ENCODE measurements around the gene PTPRC.

Gene PTPRC

GRCh38 chr1:198647055-198647454 is 8.2 kb downstream of the PTPRC start:
- DNase-seq (ENCODE audit: low spot score), result no peak

- DNase-seq (ENCODE audit: low spot score), result no peak
These were observed 9.8 kb downstream of the PTPRC start for GRCh38 chr1:198648592-198648991.

- DNase-seq (ENCODE audit: low spot score), result no peak
These were observed 10.6 kb downstream of the PTPRC start for GRCh38 chr1:198649232-198649967.

- no peak for DNase-seq (ENCODE audit: low spot score)
These were observed 11.1 kb downstream of the PTPRC start for GRCh38 chr1:198649968-198650338.

- no peak for DNase-seq (ENCODE audit: low spot score)
These were observed 11.7 kb downstream of the PTPRC start for GRCh38 chr1:198650506-198650905.

- no peak for DNase-seq (ENCODE audit: low spot score)
These were observed 13.0 kb downstream of the PTPRC start for GRCh38 chr1:198651650-198652400.

DNA sequence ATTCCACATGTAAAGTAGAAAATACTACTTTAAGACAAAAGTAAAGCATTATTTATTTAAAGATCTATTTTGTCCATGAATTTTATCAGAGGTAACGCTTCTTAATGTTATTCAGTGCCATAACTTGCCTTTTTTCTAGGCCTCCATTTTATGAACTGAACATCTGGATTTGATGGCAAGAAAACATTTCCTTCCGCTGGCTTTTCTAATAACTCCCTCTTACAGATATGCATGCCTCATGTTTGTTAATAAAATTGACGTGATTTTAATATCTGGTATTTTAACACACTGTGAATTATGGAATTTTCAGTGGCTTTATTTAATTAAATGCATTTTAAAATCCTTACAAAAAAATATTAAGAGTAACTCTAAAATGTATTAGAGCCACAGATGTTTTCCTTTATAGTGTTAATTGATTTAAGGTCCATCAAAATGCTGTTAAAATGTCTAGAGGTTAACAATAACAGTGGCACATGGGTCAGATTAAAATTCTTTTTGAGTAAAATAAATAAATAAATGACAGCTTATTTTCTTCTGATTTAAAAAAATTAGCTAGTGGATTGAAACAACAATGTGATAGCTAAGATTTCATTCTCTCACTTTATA is 15.1 kb downstream of the PTPRC start:
- DNase-seq (ENCODE audit: low spot score), result no peak

GRCh38 chr1:198655459-198656121 is 16.8 kb downstream of the PTPRC start:
- no peak for DNase-seq (ENCODE audit: low spot score)

- peak; percentile 81 for DNase-seq (ENCODE audit: low spot score)
These were observed 17.7 kb downstream of the PTPRC start for GRCh38 chr1:198656500-198656932.

GRCh38 chr1:198657550-198658064 is 18.8 kb downstream of the PTPRC start:
- peak; percentile 80 for DNase-seq (ENCODE audit: low spot score)

DNA sequence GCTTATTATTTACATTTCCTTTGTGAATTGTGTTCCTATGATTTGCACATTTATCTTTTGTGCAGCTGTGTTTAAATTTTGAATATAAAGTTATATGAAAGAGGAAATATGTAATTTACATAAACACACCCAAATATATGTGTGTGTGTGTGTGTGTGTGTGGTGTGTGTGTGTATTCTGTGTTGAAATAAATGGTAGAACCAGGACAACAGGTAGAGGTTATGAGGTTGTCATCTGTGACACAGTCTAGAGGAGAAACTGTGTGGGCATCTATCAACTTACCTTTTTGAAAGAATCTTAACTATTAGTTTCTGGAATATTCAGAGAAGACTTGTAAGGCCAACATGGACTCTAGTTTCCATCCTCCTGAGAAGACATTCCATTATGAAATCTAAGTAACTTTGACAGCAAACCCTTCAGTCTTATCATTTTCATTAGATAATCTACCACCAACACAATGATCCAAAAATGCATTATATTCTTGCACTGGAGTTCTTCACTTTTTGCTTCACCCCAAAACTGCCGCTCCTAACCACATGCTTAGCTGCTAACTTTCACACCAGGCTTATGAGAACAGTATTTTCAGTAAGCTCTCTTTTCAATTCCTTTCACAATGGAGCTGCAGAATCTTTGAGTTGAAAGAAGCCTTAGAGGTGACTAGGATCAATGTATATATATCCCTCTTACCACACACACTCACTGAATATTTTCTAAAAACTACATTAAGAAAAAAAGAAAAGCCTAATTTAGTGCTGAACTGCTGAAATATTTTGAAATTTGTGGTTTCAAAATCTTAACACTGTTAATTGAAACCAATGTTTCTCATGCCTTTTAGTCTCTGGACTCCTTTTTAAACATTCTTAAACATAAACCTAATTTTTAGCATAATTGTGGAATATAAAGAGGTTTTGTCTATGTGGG is 21.8 kb downstream of the PTPRC start:
- no peak for DNase-seq (ENCODE audit: low spot score)

GRCh38 chr1:198662821-198663220 is 24.0 kb downstream of the PTPRC start:
- no peak for DNase-seq (ENCODE audit: low spot score)

GRCh38 chr1:198664068-198664788 is 25.4 kb downstream of the PTPRC start:
- DNase-seq (ENCODE audit: low spot score), result no peak

- no peak for DNase-seq (ENCODE audit: low spot score)
These were observed 28.3 kb downstream of the PTPRC start for GRCh38 chr1:198667186-198667585.

- no peak for DNase-seq (ENCODE audit: low spot score)
These were observed 29.0 kb downstream of the PTPRC start for GRCh38 chr1:198667807-198668206.

- DNase-seq (ENCODE audit: low spot score), result peak; percentile 86
These were observed 30.3 kb downstream of the PTPRC start for GRCh38 chr1:198669023-198669698.

DNA sequence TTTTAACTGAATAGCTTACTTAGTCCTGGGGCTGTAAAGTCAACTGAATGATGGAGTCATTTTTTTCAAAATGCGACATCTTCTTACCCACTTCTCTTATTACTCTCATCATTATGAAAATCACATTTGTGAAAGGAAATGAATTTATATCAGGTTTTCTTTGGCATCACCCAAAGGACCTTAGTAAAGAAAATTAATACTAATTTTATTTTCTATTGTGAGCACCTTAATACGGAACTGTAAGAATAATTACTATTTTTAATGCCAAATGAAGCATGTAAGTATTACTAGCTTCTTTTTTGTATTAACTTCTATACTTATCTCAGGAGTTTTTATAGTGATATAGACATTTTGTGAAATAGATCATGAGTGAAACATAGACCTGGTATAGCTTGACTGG is 30.9 kb downstream of the PTPRC start:
- no peak for DNase-seq (ENCODE audit: low spot score)

DNA sequence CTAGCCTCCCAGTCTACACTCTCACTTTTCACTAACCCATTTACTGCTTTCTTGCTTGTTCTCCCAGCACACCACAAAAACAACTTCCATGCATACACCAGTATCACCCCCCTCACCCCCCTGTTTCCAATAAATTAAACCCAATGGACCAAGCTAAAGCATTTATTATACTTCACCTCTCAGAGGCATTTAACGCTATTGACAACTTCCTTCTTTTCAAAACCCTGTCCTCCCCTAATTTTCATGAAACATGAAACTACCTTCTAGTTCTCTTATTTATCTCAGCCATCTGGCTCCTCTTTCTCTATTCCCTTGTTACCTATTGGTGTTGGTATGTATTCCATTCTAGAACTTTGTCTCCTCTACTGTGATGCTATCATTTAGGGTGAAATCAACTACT is 32.3 kb downstream of the PTPRC start:
- DNase-seq (ENCODE audit: low spot score), result no peak

GRCh38 chr1:198672124-198672523 is 33.3 kb downstream of the PTPRC start:
- no peak for DNase-seq (ENCODE audit: low spot score)

- DNase-seq (ENCODE audit: low spot score), result no peak
These were observed 35.2 kb downstream of the PTPRC start for GRCh38 chr1:198674009-198674408.
